Stimulated activated CD8-positive, alpha-beta memory T cell treated with anti-CD3 and anti-CD28 coated beads, Interleukin-12 subunit alpha, Interleukin-12 subunit beta, amount 100 ng/mL, for 24 hours (primary cell): ENCODE results near the gene FAM168A.

ENCODE experiments used
- DNase-seq: peaks from one replicate; pipeline ENCODE4 v3.0.0-alpha.2; 2020; ENCODE audit errors: extremely low read depth

The FAM168A gene

DNA sequence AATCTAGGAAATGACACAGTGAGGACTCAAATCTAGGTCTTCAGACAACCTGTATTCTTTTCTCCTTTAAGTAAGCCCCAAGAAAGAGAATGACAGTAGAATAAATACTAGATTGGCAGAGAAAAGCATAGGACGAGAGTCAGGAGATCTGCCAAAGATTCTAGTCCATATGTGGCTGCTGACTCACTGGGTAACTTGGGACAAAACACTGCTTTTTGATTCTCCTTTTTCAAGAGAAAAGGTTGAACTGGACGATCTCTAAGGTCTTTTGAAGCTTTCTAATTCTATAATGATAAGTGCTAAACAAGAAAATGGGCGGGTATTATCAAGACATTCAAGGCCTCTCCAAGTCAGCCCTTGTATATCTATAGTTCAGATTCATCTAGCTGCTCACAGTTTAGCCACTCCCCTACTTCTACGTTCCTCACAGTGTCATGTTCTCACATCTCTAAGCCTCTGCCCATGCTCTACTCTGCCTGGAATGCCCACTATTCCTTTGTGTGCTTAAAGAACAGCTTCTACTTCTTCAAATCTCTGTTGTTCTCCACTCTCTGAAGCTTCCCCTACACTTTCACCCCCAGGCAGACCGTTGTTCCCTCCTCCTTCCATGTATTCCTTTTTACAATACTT, 168.7 kb downstream of the FAM168A start:
- DNase-seq, result no peak

DNA sequence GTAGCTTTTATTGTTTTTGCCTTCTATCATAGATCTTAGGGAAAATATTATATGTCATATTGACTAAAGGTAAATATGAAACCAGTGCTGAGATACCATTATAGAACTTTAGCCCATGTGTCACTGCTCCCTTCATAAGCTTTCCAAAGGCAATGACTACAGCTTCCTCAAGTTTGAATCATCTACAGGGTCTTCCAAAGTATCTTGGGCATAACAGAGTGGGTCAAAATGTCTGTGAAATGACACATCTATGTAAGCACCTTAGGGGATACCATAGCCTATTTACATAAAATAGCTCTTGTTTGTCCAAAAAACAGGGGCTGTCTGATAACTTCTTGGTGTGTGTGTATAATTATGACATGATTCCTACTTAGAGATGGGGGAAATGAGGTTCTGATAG, 169.2 kb downstream of the FAM168A start:
- DNase-seq, result no peak

DNA sequence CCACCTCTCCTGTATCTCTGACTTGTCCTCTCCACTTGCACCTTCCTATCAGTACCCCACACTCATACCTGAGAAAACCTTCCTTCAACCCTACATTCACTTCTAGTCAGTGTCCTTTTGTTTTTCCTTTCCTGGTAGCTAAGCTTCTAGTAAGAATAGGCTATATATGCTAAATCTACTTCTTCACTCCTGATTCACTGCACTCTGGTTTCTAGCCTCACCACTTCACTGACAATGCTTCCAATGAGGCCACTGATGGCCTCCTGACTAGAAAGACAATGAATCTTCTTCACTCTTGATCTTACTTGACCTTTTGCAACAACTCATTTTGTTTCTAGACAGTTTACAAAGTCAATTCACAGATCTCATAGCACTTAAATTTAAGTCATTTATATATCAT, 169.7 kb downstream of the FAM168A start:
- DNase-seq, result no peak

DNA sequence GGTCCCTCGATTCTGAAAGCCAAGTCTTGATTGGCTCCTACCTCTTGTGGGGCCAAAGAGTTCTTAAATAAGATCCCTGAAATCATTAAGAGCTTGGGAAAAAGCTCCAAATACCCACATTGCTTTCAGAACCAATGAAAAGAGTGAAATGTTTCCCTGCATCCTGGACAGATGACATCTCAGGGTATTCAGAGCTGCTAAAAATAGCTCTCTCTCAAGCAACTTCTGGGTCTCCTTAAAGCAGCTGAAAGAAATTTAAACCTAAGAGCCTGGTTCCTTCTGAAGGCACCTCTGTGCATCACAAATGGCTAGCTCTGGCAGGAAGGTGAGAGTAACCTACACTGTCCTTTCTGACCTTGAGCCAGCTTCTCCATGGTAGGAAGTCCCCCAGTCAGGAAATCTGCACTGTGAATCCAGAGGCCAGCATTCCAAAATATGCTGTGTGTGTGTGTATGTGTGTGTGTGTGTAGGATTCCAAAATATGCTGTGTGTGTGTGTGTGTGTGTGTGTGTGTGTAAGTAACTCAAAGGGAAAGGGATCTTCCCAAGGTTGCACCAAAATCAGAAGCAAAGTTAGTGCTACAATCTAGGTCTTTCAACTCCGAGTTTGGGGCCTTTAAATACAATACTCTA, 171.6 kb downstream of the FAM168A start:
- DNase-seq, result no peak

DNA sequence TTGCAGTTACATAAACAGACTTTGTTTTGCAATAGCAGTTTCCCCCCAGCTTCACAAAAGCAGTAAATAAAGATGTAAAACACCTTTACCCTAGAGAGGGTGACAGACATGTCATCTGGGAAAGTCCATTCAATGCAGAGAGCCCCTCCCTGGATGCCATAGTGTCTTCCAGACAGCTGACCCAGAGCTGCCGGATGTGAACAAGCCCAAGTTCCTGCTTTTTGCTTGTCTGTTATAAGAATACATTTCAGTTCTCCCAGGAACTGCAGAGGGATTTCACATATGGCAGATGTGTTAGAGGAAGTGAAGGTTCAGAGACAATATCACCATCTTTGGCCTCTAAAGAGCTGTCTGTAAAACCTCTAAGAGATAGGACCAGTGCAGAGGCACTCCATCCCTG, 172.8 kb downstream of the FAM168A start:
- no peak for DNase-seq

DNA sequence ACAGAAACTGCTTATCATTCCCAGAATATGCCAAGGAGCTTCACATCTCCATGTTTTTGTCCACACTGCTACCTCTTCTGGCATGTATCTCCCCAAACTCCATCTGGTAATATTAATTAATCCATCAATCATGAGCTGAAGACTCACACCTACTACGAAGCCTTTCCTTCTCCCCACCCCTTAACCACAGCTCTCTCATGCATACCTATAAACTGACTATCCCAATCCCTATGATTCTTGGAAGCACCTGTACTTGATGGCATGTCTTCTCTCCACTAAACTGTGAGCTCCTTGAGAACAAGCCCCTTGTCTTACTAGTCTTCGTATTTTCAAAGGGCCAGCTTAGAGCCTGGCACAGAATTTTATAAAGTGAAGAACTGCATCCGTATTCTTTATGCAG, 174.4 kb downstream of the FAM168A start:
- no peak for DNase-seq

DNA sequence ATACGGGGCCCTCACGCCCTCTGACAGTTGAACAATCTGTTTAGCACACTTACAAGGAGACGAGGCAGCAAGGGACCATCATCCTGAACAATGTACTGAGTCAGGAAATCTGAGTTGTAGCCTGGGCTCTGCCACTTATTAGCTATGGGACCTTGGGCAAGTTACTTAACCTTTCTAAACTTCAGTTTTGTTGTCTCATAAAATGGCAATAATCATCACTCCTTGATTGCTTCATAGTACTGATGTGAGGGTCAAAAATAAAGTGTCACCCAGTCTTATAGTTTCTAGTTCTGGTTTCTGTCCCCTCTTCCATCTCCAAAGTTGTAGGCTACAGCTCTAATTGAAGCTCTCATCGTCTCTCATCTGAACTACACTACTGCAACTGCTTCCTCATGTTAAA, 175.0 kb downstream of the FAM168A start:
- no peak for DNase-seq

DNA sequence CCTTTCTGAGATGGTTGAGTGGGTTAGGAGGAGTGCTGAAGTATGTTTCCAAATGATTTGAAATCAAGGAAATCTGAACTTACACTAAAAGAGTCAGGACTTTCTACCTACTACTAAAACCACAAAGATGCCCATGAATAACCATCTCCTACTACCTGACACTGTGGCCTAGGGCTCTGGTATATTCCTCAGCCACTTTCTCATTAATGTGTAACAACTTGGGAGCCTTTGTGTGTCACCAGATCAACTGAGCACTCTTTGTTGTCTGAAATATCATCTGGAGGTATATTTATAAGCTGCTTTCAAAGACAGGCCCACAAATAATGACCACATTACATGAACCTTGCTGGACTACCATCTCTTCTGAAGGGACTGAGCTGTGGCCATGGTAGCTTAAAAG, 177.8 kb downstream of the FAM168A start:
- DNase-seq, result no peak

DNA sequence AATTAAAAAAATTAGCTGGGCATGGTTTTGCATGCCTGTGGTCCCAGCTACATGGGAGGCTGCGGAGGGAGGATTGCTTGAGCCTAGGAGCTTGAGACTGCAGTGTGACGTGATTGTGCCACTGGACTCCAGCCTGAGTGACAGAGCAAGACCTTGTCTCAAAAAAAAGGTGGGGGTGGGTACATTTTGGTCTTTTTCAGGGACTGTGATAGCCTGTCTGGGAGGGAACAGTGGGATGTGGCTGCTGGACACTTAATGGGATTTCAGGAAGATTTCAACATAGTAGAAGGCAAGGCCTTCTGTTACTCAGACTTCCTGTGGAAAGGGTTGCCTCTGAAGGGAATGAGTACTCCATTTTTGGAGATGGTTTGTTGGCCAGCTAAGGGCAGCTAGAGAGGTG, 181.1 kb downstream of the FAM168A start:
- no peak for DNase-seq

DNA sequence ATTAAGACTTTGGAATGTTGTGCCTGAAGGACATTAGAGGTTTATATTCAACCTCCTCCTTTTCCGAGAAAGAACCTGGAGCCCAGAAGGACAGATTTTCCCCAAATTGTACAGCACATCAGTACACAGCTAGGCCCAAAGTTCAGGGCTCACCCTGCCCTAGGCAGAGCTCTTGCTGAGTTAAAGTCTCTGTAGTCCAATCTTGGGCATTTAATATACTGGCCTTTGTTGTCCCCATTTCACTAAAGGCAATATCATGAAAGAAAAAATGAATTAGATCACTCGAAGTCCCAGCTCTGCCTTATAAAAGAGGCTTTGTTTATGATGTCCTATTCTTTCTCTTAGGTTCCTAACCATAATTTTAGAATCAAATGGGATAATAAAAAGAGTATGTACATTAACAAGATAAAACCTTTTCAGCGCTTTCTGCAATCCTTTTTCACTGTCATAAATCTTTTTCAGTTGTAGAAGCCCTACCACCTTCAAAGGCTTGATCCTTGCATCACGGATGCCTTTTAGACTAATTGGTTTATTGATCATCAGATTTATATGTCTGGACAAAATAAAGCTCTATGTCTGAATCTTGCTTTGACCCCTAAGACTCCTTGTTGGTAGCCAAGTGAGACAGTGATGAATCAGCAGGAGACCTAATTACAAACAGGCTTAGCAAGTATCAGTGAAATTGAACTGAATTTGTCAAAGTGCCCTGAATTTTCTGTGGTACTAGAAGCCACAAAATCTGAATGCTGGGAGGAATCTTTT, 181.9 kb downstream of the FAM168A start:
- no peak for DNase-seq

DNA sequence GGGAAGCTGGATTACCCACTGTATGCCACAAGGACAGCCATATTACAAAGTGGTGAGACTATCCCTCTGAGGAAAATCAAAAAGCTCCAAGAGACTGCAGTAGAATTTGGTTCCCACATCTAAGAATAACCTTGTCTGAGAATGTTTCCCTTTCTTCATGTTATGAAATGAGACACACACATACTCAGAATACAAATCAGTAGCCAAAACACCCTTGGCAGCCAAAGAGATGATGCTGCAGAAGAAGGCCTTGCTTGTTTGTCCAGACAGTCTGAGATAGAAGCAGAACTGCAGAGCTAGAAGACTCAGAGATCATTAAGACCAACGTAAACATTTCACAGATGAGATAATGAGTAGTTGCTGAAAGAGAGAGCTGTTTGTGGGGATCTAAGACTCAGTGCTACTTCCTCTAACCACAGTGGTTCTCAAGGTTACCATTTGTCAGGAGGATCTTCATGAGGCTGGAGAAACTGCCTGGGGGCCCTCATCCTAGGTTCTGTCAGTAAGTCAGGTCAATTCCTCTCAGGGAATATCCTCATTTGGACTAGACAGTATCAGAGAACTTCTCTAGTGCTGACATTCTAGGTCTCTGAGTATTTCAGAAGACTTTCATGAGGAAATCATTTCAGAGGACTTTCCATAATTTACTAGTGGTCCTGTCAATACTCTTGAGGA, 182.8 kb downstream of the FAM168A start:
- no peak for DNase-seq

DNA sequence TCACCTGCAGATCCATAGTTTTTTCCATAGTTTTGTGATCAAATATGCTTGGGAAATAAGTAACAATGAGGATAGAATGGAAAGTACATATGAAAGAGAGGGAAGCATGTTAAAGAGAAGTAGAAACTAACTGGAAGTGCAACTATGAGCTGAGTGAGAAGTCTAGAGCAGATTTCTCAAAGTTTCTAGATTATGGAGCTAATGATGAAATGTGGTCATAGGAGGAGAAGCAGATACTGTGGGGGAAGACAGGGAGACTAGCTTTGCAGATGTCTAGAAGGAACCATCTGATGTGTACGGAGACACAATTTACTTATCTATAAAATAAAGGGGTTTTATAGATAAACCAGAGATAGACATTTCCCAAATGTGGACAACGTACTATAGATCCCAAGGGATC, 184.7 kb downstream of the FAM168A start:
- no peak for DNase-seq

DNA sequence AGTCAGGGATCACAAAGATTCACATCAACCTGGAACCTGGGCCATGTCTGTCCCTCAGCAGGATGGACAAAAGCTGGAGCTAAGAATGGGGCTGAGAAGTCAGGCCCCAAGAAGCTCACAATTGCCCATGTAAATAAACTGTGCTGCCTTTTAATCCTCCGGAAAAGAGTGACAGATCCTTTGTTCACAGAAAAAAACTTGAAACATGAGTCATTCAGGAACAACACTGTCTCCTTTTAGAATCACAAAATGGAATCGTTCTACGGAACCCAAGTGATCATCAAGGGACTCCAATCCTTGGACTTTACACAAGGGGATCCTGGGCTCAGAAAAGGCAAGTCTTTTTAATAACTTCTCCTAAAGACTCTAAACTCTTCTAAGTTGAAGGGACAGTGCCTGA, 185.6 kb downstream of the FAM168A start:
- no peak for DNase-seq

DNA sequence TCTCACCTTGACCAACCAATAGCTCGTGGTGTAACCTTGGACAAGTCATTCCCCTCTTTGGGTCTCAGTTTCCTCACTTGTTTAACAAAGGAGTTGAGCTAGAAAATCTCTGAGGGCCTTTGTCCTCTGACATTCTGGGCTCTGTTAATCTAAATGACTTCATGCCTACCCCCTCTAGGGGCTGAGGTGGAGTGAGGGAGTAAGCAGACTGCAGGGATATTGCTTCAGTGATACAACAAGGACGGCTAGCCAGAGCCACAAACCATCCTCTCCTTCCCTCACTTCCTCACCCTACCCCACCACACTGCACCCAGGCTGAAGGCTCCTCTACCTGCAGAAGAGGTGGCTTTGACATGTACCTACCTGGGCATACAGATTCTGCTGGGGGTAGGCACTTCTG, 186.9 kb downstream of the FAM168A start:
- no peak for DNase-seq

DNA sequence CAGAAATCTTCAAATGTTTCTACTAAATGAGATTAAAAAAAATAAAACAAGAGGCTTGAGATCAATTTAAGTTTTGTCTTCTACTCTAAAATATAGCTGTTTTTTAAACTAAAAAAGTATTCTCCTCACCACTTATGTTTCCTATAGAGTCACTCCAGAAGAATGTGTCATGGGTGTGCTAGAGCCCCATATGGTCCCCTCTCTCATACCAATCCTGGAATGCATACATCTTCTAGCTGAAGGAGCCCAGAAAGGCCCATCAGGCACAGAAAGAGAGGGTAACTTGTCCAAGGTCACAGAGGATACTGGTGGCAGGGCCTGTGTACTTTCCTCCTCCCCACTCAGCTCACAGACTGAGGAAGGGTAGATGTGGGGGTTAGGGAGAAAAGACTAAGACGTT, 187.3 kb downstream of the FAM168A start:
- DNase-seq, result no peak

DNA sequence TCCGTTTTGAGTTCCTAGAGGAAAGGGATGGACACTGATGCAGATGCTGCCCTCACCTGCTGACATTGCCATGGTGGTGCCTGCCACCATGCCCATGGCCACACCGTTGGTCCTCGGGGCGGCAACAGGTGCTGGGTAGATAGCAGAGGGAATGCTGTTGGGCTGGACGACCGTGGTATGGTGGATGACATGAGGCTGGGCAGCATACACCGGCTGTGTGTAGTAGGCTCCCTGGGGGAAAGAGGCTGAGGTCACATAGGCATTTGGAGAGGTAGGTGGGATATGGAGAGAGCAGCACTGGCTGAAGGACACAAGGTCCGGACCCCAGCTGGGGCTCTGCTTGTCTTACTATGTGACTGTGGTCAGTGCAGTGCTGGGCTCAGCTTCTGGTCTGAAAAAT, 188.5 kb downstream of the FAM168A start:
- no peak for DNase-seq

DNA sequence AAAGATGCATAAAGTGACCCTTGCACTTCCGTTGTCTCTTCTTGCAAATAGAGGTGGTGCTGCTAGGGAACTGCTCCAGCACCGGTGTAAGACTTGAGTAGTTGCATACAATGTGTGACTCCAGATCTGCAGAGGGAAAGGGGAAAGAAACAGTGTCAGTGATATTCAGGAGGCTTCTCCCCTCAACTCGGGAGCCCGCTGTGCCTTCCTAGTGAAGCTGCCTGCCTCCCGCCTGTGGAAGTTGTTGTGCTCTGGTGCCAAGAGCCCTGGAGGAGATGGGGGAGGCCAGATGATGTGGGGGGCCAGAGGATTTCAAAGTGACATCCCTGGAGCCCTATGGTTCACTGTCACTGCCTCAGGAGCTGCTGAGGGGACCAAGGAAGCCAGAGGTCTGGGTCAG, 191.3 kb downstream of the FAM168A start:
- no peak for DNase-seq

DNA sequence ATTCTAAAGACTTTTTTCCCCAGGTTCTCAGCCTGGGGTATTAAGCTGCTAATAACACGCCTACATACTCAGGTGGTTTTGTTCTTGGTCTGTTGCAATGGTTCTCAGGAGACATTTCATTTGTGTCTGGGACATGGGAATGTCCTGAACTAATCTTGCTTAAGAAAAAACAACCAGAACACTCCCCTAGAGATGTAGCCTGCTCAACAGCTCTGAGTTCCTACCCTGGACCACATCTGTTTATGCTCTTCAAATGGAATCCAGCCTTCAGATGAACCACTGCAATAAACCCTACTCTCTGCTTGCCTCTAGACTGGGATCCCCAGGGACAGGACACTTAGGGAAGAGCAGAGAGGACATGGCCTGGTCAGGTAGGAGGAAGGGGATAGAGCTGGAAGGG, 191.8 kb downstream of the FAM168A start:
- DNase-seq, result no peak

DNA sequence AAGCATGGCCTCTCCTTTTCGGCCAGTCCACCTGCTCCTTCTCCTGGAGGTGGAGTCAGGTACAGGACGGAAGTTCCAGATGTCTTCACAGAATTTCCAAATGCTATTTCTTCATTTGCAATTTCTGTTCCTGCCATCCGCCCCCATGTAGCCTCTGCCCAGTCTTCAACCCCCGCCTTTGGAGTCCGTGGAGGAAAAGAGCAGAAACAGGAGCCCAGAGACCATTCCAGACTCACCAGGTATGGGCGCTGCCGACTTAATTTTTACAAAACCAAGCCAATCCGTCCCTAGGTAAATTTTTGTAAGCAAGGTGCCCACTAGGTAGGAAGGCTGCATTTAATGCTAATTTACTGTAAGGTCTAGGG, 192.8 kb downstream of the FAM168A start:
- no peak for DNase-seq

DNA sequence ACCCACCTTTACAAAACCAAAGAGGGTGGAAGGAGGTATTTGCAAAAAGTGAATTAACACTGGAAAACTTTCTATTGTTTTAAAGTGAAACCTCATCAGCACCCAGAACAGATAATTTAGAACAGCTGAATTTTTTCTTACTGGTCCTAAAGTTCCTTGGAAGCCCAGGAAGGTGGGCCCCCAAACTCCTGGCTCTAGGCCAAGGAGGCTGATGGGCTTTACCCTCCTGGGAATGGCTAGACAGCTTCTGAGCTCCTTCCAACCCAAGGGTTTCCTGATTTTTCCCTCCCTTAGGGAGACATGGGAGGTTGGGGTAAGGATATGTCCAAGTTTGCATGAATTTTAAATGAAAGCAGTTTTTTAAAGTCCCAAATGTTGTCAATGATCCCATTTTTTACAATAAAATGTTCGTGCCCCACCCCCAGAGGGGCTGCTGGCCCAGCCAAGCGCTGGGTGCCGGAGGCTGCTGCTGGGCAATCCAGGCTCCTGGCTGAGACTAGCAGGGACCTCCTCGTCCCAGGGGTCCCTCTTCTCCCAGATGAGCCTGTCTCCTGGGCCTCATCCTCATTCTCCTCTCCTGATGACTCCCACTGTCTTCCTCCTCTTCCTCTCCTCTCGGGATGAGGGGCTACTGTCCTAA, 193.3 kb downstream of the FAM168A start:
- no peak for DNase-seq

DNA sequence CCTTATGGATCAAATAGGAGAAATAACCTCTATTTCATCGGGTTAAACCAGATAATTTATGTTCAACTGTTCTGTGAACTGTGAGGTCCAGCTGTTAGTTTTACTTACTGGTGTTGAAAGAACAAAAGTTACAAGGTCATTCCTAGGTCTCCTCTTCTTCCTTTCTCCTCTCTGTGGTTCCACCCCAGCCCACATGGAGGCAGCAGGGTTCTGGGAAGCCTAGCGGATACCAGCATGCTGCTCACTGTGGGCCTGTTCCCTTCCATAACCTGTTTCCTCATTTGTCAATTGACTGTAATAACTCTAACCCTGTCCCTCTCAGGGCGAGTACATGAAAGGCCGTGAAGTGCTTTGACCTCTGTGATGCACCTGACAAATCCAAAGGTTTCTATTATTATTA, 193.9 kb downstream of the FAM168A start:
- no peak for DNase-seq

DNA sequence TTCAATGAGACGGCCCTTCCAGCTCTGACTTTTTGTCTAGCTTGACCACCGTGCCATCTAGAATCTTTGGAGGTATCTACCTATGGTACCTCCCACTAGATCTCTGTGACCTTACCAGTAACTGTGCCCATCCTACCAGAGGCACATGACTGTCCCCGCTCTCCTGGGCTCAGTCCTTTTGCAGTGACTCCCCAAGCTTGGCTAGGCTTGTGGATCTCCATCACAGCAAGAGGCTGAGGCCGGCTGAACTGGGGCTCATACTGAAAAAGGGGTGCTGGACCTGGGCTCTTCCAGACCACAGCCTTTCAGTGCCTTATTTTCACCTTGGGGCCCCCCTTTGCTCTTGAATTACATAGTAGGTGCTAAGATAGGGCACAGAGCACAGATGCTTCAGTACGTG, 194.4 kb downstream of the FAM168A start:
- DNase-seq, result no peak

DNA sequence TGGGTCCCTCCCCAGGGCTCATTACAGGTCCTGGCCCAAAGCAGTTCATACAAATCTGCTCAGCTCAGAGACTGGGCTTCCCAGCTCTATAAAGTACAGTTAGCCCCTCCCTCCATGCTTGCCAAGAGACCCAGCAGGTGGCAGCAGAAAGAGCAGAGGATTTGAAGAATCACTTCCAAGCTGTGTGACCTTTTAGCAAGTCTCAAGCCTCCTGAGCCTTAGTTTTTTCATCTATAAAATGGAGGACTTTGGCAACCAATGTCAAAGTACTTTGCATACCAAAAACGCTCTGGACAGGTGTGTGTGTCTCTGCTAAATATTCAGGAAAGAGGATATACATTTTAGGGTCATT, 195.1 kb downstream of the FAM168A start:
- DNase-seq, result no peak
